GM23338 (cell line): Measurements from ENCODE around the gene ZNF438. TPM values are rescaled to one million over a fixed set of nuclear protein-coding genes. Genes with fewer than 3 reads are reported as not detected.

Experiments
- ATAC-seq: fragments of 200-7000 bp; cut with Tn5 transposase; 3 replicates; pipeline ENCODE4 v1.9.1; 2020
- DNase-seq: peaks from one replicate; pipeline ENCODE4 v3.0.0-alpha.2; 2015; ENCODE audit warnings: low spot score
- H2AFZ ChIP-seq: fragments of 200-600 bp; sonication (generic); 2 replicates; pipeline ENCODE4 v1.8.0; 2016; ENCODE audit warnings: antibody characterized with exemption, mild to moderate bottlenecking, moderate library complexity
- H3F3A ChIP-seq: fragments of 200-600 bp; sonication (generic); replicated peaks from 2 replicates; pipeline ENCODE4 v1.8.0; 2017; ENCODE audit warnings: antibody characterized with exemption, mixed run types, low read depth
- H3K27ac ChIP-seq: fragments of 200-600 bp; sonication (generic); 2 replicates; pipeline ENCODE4 v1.6.1; 2016; ENCODE audit warnings: low read depth
- H3K27me3 ChIP-seq: fragments of 200-600 bp; sonication (generic); 2 replicates; pipeline ENCODE4 v1.8.0; 2016; ENCODE audit warnings: mild to moderate bottlenecking, mixed run types, moderate library complexity; ENCODE audit not compliant: insufficient read depth
- H3K36me3 ChIP-seq: fragments of 200-600 bp; sonication (generic); 2 replicates; pipeline ENCODE4 v1.8.0; 2016; ENCODE audit warnings: mild to moderate bottlenecking; ENCODE audit not compliant: insufficient read depth
- H3K4me1 ChIP-seq: fragments of 200-600 bp; sonication (generic); 2 replicates; pipeline ENCODE4 v1.8.0; 2016; ENCODE audit warnings: mild to moderate bottlenecking, moderate library complexity; ENCODE audit not compliant: insufficient read depth
- H3K4me2 ChIP-seq: fragments of 200-600 bp; sonication (generic); 2 replicates; pipeline ENCODE4 v1.7.1; 2017; ENCODE audit warnings: mixed run types
- H3K4me3 ChIP-seq: fragments of 200-600 bp; sonication (generic); 2 replicates; pipeline ENCODE4 v1.6.1; 2016; ENCODE audit warnings: mixed run types
- H3K79me2 ChIP-seq: fragments of 200-600 bp; sonication (generic); replicated peaks from 2 replicates; pipeline ENCODE4 v1.8.0; 2017; ENCODE audit warnings: mild to moderate bottlenecking; ENCODE audit not compliant: insufficient read depth
- H3K9me2 ChIP-seq: fragments of 200-600 bp; sonication (generic); 2 replicates; pipeline ENCODE4 v1.8.0; 2017; ENCODE audit not compliant: insufficient read depth
- H4K20me1 ChIP-seq: fragments of 200-600 bp; sonication (generic); replicated peaks from 2 replicates; pipeline ENCODE4 v1.8.0; 2017; ENCODE audit warnings: mild to moderate bottlenecking; ENCODE audit not compliant: insufficient read depth
- H3K27ac Mint-ChIP-seq: 2 replicates; pipeline ENCODE4 v1.8.0; 2020; ENCODE audit warnings: inconsistent platforms, mild to moderate bottlenecking, moderate library complexity, mixed read lengths
- H3K27me3 Mint-ChIP-seq: 3 replicates; pipeline ENCODE4 v1.8.0; 2022; ENCODE audit warnings: low read depth, mild to moderate bottlenecking, moderate library complexity, mixed read lengths, inconsistent platforms; ENCODE audit not compliant: insufficient read depth, poor library complexity
- H3K36me3 Mint-ChIP-seq: 3 replicates; pipeline ENCODE4 v1.8.0; 2021; ENCODE audit warnings: low read depth, mild to moderate bottlenecking, inconsistent platforms, moderate library complexity, mixed read lengths
- H3K4me1 Mint-ChIP-seq: 3 replicates; pipeline ENCODE4 v1.8.0; 2020; ENCODE audit warnings: mild to moderate bottlenecking, inconsistent platforms, mixed read lengths
- H3K4me3 Mint-ChIP-seq: 3 replicates; pipeline ENCODE4 v1.8.0; 2021; ENCODE audit warnings: moderate library complexity, mild to moderate bottlenecking, inconsistent platforms, mixed read lengths
- H3K9me3 Mint-ChIP-seq: 3 replicates; pipeline ENCODE4 v1.8.0; 2020; ENCODE audit warnings: moderate library complexity, mild to moderate bottlenecking, inconsistent platforms, mixed read lengths
- CREB1 ChIP-seq: fragments of 250-450 bp; sonication (Bioruptor Pico); IDR thresholded peaks from 2 replicates; pipeline ENCODE4 v1.5.0; 2020; ENCODE audit warnings: low read depth, mild to moderate bottlenecking, moderate library complexity
- ETS1 ChIP-seq: IDR thresholded peaks from 2 replicates; pipeline ENCODE4 v1.6.1; 2016; ENCODE audit warnings: antibody characterized with exemption
- EZH2 ChIP-seq: fragments of 200-600 bp; sonication (generic); IDR thresholded peaks from one replicate; pipeline ENCODE4 v1.8.0; 2017; ENCODE audit warnings: antibody characterized with exemption, mild to moderate bottlenecking, low read depth; ENCODE audit not compliant: unreplicated experiment
- EZH2phosphoT487 ChIP-seq: fragments of 200-600 bp; sonication (generic); IDR thresholded peaks from one replicate; pipeline ENCODE4 v1.8.1; 2018; ENCODE audit warnings: antibody characterized with exemption; ENCODE audit not compliant: unreplicated experiment
- NANOG ChIP-seq: IDR thresholded peaks from 2 replicates; pipeline ENCODE4 v1.6.1; 2016; ENCODE audit warnings: antibody characterized with exemption, borderline replicate concordance
- REST ChIP-seq: IDR thresholded peaks from one replicate; pipeline ENCODE4 v1.6.1; 2018; ENCODE audit warnings: antibody characterized with exemption; ENCODE audit not compliant: unreplicated experiment
- STAT1 ChIP-seq: IDR thresholded peaks from one replicate; pipeline ENCODE4 v1.6.1; 2016; ENCODE audit warnings: antibody characterized with exemption; ENCODE audit not compliant: unreplicated experiment
- ZNF114 ChIP-seq: fragments of 250-450 bp; sonication (Bioruptor Pico); IDR thresholded peaks from 2 replicates; pipeline ENCODE4 v1.5.0; 2020; ENCODE audit warnings: mild to moderate bottlenecking, moderate library complexity
- ZNF462 ChIP-seq: fragments of 250-450 bp; sonication (Bioruptor Pico); IDR thresholded peaks from 2 replicates; pipeline ENCODE4 v1.5.0; 2020; ENCODE audit warnings: mild to moderate bottlenecking, moderate library complexity
- polyA plus RNA-seq: library from polyadenylated mRNA; unstranded; fragments of >200 nt; fragmentation: Nextera tagmentation; extraction: Ambion mirVana; gene quantifications from 2 replicates; pipeline ENCODE4 v1.2.1, GENCODE V29; 2016
- total RNA-seq: library from RNA; depleted of rRNA; stranded (reverse); fragments of >200 nt; shearing (Covaris generic); gene quantifications from 2 replicates; pipeline ENCODE4 v1.2.3, GENCODE V29; 2014

The ZNF438 gene
- total and polyA plus RNA-seq, 2 experiments from 2014 or later, result 0.91 to 0.94 TPM

- no peak for TF ChIP-seq EZH2phosphoT487
- no peak for TF ChIP-seq ZNF114 (CRISPR knock-in tag)
- no peak for TF ChIP-seq CREB1 (CRISPR knock-in tag)
These were observed 34.0 kb downstream of the ZNF438 start (continued) for GRCh38 chr10:30997536-30998235.

GRCh38 chr10:30996481-30997005, 35.1 kb downstream of the ZNF438 start:
- Mint-ChIP-seq H3K4me3 (no peak overlapping the region), H3K27me3 (peaks cover 2% of the 10 kb centered on the region), H3K4me1 (peaks cover 5% of the 10 kb centered on the region; the same call in 2 of the 3 replicates), H3K9me3 (peaks cover 31% of the 10 kb centered on the region), H3K27ac (no peak overlapping the region), H3K36me3 (peaks cover 24% of the 10 kb centered on the region)
- no peaks in the 10 kb centered on the region for H3K9me2 ChIP-seq
- no peak overlapping the region for H3K4me2 ChIP-seq
- H3K27me3 ChIP-seq, result no peaks in the 10 kb centered on the region
- ATAC-seq (no peak), DNase-seq (no peak)
- no peak for TF ChIP-seq REST
- TF ChIP-seq STAT1, result no peak
- no peak for TF ChIP-seq EZH2
- no peak for TF ChIP-seq ZNF462 (CRISPR knock-in tag)
- TF ChIP-seq CREB1 (CRISPR knock-in tag), result no peak
- TF ChIP-seq EZH2phosphoT487, result no peak
- TF ChIP-seq ETS1, result no peak
- TF ChIP-seq NANOG, result no peak
- no peaks in the 10 kb centered on the region for H3F3A ChIP-seq
- no peak overlapping the region for H3K27ac ChIP-seq
- H3K4me3 ChIP-seq, result no peak overlapping the region
- H3K36me3 ChIP-seq, result peaks cover 13% of the 10 kb centered on the region; the same call in 1 of the 2 replicates
- no peaks in the 10 kb centered on the region for H3K4me1 ChIP-seq
- no peak overlapping the region for H2AFZ ChIP-seq
- H4K20me1 ChIP-seq, result no peaks in the 10 kb centered on the region
- no peaks in the 10 kb centered on the region for H3K79me2 ChIP-seq
